Retinal pigment epithelial cell (primary cell): ENCODE data around the gene ANO7.

ENCODE experiments used
- DNase-seq: peaks from one replicate; pipeline ENCODE4 v3.0.0-alpha.2; 2010; ENCODE audit warnings: low read depth
- H3K4me3 ChIP-seq: 2 replicates; pipeline ENCODE4 v1.5.1; 2011; ENCODE audit warnings: mild to moderate bottlenecking, low read length, control low read depth, moderate library complexity
- CTCF ChIP-seq: conservative IDR thresholded peaks from 2 replicates; pipeline ENCODE4 v1.5.1; 2011; ENCODE audit warnings: low read depth, low read length, control low read depth, inconsistent platforms

The ANO7 gene

GRCh38 chr2:241232736-241233575 lies 44.5 kb downstream of the ANO7 start:
- no peak for TF ChIP-seq CTCF
- H3K4me3 ChIP-seq = no peak overlapping the region
- no peak for DNase-seq

- no peak for DNase-seq
- TF ChIP-seq CTCF = no peak
- H3K4me3 ChIP-seq = no peak overlapping the region
Measured at GRCh38 chr2:241234066-241234790, 45.8 kb downstream of the ANO7 start.

- no peak for DNase-seq
- no peak for TF ChIP-seq CTCF
- no peak overlapping the region for H3K4me3 ChIP-seq
Measured at GRCh38 chr2:241234962-241235740, 46.7 kb downstream of the ANO7 start.

- no peak for TF ChIP-seq CTCF
- DNase-seq = no peak
- no peak overlapping the region for H3K4me3 ChIP-seq
Measured at GRCh38 chr2:241235859-241236593, 47.5 kb downstream of the ANO7 start.

GRCh38 chr2:241237047-241237446 lies 48.6 kb downstream of the ANO7 start:
- TF ChIP-seq CTCF = no peak
- no peak overlapping the region for H3K4me3 ChIP-seq
- no peak for DNase-seq

- H3K4me3 ChIP-seq = no peak overlapping the region
- no peak for TF ChIP-seq CTCF
- DNase-seq = no peak
Measured at GRCh38 chr2:241237949-241238371, 49.5 kb downstream of the ANO7 start.
